Effector CD8-positive, alpha-beta T cell (primary cell): Measurements from ENCODE around the gene PAPSS2.

ENCODE experiments used
- DNase-seq: peaks from one replicate; lab custom pipeline; 2025; lab: John Stamatoyannopoulos, UW

Gene PAPSS2

DNA sequence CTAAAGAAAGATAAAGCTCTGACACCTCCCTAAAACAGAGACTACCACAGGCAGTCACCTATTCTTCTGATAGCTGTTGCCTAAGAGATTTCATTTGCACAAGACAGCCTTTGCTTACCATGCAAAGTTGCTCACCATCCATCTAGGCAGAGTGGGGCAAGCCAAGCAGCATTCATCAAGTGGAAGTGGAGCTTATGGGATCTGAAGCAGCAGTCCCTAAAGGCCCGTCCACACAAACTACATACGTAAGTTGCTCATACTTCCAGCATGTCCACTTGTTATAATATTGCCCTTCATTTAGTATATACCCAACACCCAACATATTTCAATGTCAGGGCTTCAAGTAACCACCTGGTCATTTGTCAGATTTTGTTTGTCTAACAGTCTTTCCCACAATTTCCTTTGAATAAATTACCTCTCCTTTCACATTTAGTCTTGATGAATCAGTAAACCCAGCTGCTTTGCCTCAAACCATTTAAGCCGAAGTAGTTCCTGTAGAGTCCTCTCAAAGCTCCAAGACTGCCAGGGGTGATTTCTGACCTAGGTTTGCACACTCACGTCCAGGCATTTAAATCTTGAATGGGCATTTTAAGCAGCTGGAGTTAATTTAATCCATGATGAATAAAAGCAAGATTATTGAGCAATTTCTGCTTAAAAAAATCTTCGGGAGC is 90.5 kb downstream of the PAPSS2 start:
- DNase-seq, result no peak

DNA sequence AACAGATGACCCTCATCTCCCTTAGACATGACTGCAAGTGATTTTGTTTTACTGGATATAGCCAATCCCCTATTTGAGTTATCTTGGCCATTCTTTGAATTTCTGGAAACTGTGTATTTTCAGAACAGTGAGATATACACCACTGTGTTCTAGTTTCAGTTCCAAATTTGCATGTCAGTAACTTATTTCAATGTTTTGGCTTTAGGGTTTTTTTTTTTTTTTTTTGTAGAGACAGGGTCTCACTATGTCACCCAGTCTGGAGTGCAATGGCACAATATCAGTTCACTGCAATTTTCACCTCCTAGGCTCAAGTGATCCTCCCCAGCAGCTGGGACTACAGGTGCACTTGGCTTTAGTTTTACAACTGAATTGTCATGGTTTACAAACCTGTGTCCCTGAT is 91.1 kb downstream of the PAPSS2 start:
- DNase-seq, result no peak

DNA sequence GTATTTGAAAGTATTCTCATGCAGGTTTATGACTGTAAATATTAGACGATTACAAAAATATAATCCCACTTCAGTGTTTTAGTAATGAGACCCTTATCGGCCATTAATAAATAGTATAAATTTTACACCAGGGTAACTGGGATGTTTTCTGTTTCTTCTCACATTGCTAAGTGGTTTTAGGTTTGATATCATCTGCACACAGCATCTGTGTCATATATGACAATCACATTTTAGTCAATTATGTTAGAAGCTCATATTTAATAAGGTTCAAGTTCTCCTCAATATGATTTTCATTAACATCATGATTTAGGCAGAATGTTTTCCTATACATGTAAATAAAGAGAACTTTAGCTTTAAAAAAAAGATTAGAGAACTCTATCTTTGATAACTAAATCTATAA is 91.6 kb downstream of the PAPSS2 start:
- DNase-seq, result no peak

DNA sequence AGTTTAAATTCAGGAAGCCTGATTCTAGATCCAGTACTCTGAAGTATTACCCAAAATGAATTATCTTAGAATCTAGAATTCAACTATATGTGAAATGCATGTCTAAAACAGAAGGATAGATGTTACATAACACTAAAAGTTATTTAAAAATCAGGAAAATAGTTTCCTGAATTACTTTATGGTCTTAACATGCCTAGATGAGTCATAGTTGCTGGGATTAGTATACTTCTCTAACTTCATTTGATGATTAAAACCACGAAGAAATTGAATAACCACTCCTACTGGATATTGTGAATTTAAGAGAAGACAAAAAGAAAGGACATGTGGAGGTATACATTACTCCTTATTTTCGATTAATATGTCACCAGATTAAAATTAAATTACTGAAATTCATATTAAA is 92.9 kb downstream of the PAPSS2 start:
- no peak for DNase-seq

DNA sequence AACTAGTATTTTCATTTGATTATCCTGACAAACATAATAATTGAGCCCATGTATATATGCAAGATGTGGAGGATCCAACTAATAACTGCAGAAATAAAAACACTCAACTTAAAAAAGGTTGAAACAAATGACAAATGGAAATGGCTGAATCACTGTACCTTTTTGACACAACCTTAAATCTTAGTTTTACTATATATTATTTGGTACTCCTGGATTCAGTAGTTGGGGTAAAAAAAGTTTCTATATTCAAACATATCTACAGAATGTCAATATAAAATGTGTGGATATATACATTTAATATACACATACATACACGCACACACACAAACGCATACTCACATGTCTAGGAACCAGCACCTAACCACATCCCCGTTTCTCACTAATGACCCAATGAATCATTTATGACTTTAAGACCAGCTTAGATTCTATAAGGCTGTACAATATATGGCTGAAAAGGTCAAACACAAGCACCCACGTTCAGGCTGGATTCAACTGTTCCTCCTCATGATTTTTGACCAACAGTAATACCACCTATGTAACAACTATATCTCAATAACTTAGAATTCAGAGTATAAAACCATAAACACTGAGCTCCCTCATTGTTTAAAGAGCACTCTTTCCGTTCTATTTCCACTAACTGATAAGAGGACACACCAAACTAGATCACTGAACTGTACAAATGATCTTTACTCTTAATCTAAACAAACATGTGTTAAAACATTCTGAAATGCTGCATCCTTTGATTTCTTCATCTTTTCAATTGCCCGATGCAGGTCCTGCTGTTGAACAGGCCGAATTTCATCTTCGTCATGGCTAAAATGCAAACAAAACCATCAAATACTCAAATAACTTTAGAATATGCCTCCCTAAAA is 94.6 kb downstream of the PAPSS2 start:
- no peak for DNase-seq

DNA sequence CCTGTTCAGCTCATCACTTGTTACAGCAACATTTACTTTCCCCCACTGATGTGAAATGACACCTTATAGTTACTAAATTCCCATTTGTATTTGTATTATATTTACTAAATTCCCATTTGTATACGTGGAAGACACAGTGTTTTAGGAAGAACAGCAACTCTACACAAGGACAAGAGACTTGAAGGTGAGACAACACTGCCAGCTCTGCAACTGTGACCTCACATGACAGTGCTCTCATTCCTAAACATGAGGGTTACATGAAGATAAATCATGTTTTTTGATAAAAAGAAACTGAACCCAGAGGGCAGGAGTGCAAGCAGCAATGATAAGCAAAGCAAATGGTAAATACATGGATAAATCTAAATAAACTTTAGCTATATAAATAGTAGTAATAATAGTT is 98.0 kb downstream of the PAPSS2 start:
- DNase-seq, result no peak

DNA sequence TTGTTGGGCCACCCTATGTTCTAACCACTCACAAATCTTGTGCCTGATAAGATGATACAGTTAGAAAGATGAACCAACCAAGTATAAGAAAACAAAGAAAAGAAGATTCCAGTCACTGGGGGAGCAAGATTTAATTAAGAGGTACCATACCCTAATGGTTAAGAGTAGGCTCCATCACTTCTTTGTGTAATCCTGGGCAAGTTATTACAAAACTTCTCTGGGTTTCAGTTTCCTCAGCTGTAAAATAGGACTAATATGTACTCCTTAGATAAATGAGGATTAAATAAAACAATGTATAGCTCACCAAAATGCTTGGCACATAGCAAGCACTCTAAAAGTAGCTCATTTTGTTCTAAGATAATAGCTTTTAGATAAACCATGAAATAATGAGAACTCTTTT is 99.9 kb downstream of the PAPSS2 start:
- no peak for DNase-seq

DNA sequence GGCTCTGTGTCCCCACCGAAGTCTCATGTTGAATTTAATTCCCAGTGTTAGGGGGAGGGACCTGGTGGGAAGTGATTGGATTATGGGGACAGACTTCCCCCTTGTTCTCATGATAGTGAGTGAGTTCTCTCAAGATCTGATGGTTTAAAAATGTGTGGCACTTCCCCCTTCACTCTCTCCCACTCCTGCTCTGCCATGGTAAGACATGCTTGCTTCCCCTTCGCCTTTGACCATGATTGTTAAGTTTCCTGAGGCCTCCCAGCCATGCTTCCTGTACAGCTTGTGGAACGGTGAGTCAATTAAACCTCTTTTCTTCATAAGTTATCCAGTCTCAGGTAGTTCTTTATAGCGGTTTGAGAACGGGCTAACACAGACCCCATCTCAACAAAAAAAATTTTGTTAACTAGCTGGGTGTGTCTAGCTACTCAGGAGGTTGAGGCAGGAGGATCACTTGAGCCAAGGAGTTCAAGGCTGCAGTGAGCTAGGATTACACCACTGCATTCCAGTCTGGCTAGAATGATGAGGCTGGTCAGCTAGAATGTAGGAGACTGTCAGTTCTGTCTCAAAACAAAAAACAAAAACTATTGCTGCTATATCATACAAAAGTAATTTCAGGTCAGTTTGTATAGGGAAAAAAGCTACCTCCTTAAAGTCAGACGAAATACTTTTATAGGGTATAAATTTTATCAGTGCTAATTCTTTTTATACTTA is 100.7 kb downstream of the PAPSS2 start:
- DNase-seq, result no peak

DNA sequence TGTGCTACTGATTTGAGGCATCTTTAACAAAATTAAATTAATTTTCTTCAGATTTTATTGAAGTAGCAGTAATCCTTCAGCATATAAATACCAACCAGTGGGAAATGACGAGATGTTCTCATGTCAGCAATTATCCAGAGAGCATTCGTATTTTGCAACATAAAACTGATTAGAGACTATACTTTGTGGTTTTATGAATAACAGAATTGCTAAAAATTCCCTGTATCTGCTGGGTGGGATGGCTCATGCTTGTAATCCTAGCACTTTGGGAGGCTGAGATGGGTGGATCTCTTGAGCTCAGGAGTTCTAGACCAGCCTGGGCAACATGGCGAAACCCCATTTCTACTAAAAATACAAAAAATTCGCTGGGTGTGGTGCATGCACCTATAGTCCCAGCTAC is 101.5 kb downstream of the PAPSS2 start:
- no peak for DNase-seq

DNA sequence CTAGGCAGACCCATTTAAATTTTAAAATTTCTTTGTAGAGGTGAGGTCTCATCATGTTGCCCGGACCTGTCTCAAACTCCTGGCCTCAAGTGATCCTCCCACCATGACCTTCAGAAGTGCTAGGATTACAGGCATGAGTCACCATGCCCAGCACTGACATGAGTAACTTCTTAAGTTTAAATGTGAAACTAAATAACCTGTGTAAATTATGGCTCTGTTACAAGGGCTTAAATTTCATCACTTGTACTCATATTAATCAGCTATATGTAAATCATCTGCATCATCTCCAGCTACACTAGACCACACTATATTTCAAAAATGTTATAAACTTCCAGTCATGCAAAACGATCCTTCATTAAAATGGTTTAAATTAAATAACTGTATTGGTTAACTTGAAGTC is 102.2 kb downstream of the PAPSS2 start:
- DNase-seq, result no peak

DNA sequence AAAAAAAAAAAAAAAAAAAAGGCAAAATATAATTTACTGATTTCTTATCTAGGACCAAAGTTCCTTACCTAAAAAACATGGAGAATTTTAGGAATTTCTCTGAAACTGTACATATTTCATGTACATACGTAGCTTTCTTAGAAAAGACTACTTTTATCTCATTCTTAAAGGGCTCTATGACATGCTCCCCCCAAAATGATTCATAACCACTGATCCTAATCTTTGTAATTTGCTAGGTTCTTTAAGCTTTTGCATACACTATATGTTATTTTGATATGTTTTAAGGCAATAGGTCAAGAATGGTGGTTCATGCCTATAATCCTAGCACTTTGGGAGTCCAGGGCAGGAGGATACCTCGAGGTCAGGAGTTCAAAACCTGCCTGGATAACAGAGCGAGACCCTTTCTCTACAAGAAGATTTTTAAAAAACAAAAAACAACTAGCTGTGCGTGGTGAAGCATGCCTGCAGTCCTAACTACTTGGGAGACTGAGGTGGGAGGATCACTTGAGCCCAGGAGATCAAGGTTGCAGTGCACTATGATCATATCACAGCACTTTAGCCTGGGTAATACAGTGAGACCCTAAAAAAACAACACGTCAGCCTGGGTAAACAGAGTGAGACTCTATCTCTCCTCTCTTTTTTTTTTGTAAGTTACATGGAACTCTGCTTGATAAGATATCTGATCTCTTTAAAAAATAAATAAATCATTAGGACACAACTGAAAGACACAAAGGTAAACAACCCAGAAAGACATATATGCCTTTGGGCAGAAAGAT is 103.6 kb downstream of the PAPSS2 start:
- no peak for DNase-seq

DNA sequence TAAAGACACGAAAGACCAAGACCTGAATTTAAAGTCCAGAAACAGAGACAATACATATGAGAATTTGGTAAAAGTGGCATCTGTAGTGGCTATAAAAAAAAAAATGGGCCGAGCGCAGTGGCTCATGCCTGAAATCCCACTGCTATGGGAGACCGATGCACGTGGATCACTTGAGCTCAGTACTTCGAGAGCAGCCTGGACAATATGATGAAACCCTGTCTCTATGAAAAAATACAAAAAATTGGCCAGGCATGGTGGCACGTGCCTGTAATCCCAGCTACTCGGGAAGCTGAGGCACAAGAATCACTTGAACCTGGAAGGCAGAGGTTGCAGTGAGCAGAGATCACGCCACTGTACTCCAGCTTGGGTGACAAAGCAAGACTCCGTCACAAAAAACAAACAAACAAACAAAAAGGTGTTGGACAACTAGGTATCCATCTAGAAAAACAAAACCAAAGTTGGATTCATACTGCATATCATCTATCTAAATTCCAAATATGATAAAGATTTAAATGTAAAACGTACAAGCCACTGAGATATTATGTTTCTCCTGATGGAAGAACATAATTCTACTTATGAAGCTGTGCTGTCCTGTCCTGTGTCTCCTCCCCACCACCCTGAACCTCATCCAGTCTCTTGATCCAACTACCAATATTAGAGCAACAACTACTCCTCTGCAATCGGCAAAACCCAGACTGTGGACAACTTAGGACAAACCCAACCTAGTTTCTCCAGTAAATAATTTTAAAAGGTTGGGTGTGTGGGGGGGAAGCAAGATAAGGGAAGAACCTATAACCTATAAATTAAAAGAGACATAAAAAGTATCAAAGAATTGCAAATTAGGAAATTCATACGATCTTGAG is 104.6 kb downstream of the PAPSS2 start:
- no peak for DNase-seq

DNA sequence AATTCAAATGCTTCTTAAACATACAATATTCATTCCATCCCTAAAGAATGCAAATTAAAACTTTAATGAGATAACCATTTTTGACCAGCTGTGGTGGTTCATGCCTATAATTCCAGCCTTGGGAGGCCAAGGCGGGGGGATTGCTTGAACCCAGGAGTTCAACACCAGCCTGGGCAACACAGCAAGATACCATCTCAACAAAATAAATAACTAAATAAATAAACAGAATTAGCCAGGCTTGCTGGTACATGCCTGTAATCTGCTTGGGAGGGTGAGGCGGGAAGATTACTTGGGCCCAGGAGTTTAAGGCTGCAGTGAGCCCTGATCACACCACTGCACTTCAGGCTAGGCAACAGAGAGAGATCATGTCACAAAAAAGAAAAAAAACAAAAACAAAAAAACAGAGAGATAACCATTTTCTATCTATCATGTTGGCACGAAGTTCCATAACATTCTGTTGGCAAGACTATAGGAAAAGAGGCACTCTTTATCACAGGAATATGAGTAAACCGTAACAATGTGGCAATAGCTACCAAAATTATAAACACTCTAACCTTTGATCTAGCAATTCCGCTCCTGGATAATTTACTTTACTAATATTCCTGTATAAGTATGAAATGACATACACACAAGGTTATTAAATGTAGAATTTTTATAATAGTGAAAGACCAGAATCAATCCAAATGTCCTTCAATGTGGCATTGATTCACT is 106.1 kb downstream of the PAPSS2 start:
- no peak for DNase-seq

DNA sequence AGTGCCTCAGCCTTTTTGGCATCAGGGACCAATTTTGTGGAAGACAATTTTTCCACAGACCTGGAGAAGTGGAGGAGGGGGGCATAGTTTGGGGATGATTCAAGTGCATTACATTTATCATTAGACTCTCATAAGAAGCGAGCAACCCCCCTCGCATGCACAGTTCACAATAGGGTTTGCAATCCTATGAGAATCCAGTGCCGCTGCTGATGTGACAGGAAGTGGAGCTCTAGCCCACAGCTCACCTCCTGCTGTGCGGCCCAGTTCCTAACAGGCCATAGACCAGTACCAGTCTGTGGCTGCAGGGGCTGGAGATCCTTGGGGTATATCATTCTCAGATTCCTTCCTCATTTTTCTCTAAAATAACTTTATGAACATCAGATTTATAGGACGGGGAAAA is 107.6 kb downstream of the PAPSS2 start:
- no peak for DNase-seq

DNA sequence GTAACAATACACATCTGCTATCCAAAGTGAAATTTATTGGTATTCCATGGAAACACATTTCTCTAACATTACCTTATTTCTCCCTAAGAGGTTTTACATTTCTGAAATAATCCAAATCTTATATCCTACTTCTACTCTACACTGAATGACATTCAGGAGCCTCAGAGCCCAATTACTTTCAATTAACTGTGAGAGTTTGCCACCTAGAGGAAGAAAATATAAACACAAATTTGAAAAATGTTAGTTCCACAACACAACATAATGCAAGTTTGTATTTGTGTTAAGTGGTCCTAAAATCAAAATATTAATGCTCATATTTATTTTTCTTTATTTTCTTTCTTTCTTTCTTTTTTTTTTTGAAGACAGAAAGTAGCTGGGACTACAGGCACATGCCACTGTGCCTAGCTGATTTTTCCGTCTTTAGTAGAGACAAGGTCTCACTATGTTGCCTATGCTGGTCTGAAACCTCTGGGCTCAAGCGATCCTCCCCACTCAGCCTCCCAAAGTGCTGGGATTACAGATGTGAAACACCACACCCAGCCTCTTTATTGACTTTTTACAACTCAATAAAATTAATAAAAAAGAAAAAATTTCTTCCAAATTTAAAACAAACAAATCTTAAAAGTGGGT is 112.3 kb downstream of the PAPSS2 start:
- no peak for DNase-seq

DNA sequence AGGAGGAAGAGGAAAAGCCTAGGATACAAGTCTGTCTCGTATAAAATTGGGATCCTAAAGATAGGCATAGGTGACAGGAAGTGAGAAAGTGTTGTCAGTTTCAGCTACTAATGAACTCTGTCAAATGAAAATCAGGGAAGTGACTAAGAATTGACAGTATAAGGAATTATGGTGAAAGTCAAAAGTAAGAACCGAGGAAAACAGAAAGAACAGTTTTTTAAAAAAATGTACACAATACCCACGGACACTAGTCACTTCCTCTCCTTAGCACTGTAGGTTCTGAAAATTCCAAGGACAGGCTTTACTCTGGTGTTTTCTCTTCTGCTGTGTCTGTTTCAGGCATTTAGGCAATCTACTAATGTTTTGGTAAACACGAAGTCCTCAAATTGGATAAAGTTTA is 116.1 kb downstream of the PAPSS2 start:
- no peak for DNase-seq

DNA sequence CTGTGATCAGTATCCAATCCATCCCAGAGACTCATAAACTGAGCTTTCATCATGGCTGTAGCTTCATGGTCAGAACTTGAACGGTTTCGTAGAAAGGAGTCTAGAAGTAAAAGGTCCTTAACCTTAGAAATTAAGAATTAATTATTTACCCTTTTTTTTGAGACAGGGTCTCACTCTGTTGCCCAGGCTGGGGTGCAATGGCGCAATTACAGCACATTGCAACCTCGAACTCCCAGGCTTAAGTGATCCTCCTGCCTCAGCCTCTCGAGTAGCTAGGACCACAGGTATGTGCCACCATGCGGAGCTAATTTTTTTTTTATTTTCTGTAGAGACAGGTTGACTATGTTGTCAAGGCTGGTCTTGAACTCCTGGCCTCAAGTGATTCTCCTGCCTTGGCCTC is 116.7 kb downstream of the PAPSS2 start:
- DNase-seq, result no peak

DNA sequence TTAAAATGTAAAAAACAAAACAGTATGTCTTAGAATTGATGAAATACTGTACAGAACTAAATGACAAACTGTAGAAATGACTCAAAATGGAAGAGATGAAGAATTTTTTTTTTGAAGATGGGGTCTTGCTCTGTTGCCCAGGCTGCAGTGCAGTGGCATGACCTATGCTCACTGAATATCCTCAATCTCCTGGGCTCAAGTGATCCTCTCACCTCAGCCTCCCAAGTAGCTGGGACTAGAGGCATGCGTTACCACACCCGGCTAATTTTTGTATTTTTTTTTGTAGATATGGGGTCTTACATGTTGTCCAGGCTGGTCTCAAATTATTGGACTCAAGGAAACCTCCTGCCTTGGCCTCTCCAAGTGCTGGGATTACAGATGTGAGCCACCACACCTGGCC is 121.9 kb downstream of the PAPSS2 start:
- no peak for DNase-seq

DNA sequence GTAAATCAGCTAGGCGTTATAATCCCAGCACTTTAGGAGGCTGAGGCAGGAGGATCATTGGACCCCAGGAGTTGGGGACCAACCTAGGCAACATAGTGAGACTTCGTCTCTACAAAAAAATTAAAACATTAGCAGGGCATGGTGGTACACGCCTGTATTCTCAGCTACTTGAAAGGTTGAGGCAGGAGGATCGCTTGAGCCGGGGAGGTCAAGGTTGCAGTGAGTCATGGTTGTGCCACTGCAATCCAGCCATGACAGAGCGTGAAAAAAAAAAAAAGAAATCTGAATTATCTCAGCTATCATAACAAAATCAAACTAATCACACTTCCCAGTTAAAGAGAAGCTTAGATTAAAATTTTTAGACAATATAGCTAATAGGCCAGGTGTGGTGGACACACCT is 123.0 kb downstream of the PAPSS2 start:
- DNase-seq, result no peak

DNA sequence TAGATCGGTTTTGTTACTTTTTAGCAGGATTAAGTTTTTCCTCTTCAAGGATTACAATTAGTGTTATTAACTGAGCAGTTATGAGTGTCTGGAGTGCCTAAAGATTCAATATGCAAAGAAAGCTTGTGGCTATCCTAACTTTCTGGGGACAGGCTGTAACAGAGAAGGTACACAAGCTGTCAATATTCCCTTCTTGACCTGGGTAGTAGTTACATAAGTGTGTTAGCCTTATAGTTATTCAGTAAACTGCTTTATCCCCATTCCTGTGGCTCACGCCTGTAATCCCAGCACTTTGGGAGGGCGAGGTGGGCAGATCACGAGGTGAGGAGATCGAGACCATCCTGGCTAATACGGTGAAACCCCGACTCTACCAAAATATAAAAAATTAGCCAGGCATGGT is 126.7 kb downstream of the PAPSS2 start:
- no peak for DNase-seq
